Measurements from ENCODE around the gene PPP2CA. TPM values are rescaled to one million over a fixed set of nuclear protein-coding genes. Genes with fewer than 3 reads are reported as not detected.

The PPP2CA gene
- total and polyA plus RNA-seq, 2 of the 13 experiments (the other 11 are each of a cell fraction or from before 2014, with no cell fraction given) = 82.4 to 171 TPM

- TF ChIP-seq, protein P1, sequence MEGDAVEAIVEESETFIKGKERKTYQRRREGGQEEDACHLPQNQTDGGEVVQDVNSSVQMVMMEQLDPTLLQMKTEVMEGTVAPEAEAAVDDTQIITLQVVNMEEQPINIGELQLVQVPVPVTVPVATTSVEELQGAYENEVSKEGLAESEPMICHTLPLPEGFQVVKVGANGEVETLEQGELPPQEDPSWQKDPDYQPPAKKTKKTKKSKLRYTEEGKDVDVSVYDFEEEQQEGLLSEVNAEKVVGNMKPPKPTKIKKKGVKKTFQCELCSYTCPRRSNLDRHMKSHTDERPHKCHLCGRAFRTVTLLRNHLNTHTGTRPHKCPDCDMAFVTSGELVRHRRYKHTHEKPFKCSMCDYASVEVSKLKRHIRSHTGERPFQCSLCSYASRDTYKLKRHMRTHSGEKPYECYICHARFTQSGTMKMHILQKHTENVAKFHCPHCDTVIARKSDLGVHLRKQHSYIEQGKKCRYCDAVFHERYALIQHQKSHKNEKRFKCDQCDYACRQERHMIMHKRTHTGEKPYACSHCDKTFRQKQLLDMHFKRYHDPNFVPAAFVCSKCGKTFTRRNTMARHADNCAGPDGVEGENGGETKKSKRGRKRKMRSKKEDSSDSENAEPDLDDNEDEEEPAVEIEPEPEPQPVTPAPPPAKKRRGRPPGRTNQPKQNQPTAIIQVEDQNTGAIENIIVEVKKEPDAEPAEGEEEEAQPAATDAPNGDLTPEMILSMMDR (CRISPR knock-in tag; IDR thresholded peaks at IDR 0.05) = peak; percentile 54
- TF ChIP-seq, protein P2, sequence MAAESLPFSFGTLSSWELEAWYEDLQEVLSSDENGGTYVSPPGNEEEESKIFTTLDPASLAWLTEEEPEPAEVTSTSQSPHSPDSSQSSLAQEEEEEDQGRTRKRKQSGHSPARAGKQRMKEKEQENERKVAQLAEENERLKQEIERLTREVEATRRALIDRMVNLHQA (CRISPR knock-in tag; IDR thresholded peaks at IDR 0.05) = no peak
- TF ChIP-seq MBD4 (IDR thresholded peaks at IDR 0.05; ENCODE audit: borderline replicate concordance, low read length) = no peak
- TF ChIP-seq RBM39 (IDR thresholded peaks at IDR 0.05; ENCODE audit: low read depth, low read length, poor library complexity, severe bottlenecking) = peak; percentile 19
- TF ChIP-seq, protein P3, sequence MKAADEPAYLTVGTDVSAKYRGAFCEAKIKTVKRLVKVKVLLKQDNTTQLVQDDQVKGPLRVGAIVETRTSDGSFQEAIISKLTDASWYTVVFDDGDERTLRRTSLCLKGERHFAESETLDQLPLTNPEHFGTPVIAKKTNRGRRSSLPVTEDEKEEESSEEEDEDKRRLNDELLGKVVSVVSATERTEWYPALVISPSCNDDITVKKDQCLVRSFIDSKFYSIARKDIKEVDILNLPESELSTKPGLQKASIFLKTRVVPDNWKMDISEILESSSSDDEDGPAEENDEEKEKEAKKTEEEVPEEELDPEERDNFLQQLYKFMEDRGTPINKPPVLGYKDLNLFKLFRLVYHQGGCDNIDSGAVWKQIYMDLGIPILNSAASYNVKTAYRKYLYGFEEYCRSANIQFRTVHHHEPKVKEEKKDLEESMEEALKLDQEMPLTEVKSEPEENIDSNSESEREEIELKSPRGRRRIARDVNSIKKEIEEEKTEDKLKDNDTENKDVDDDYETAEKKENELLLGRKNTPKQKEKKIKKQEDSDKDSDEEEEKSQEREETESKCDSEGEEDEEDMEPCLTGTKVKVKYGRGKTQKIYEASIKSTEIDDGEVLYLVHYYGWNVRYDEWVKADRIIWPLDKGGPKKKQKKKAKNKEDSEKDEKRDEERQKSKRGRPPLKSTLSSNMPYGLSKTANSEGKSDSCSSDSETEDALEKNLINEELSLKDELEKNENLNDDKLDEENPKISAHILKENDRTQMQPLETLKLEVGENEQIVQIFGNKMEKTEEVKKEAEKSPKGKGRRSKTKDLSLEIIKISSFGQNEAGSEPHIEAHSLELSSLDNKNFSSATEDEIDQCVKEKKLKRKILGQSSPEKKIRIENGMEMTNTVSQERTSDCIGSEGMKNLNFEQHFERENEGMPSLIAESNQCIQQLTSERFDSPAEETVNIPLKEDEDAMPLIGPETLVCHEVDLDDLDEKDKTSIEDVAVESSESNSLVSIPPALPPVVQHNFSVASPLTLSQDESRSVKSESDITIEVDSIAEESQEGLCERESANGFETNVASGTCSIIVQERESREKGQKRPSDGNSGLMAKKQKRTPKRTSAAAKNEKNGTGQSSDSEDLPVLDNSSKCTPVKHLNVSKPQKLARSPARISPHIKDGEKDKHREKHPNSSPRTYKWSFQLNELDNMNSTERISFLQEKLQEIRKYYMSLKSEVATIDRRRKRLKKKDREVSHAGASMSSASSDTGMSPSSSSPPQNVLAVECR (CRISPR knock-in tag; IDR thresholded peaks at IDR 0.05; ENCODE audit: borderline replicate concordance) = no peak
- TF ChIP-seq U2AF2 (IDR thresholded peaks at IDR 0.05; ENCODE audit: low read depth, low read length) = no peak
- TF ChIP-seq ZNF788 (CRISPR knock-in tag; IDR thresholded peaks at IDR 0.05; ENCODE audit: borderline replicate concordance) = 0 out of 2 replicates have a peak, but pooled peaks have one; percentile 7
- TF ChIP-seq, protein P4, sequence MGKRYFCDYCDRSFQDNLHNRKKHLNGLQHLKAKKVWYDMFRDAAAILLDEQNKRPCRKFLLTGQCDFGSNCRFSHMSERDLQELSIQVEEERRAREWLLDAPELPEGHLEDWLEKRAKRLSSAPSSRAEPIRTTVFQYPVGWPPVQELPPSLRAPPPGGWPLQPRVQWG (CRISPR knock-in tag; IDR thresholded peaks at IDR 0.05; ENCODE audit: borderline replicate concordance, low read depth) = no peak
- TF ChIP-seq SAP130 (CRISPR knock-in tag; IDR thresholded peaks at IDR 0.05; ENCODE audit: low read depth) = peak; percentile 49; the same call in 1 of the 2 replicates
- TF ChIP-seq ZNF616 (CRISPR knock-in tag; IDR thresholded peaks at IDR 0.05; ENCODE audit: low read depth) = no peak
- peak; percentile 69 for TF ChIP-seq NFYC (CRISPR knock-in tag; IDR thresholded peaks at IDR 0.05)
- TF ChIP-seq NFIC (IDR thresholded peaks at IDR 0.05; ENCODE audit: low read length) = no peak
- TF ChIP-seq CREB1 (IDR thresholded peaks at IDR 0.05) = no peak
- peak; percentile 44; the same call in 1 of the 2 replicates for TF ChIP-seq CREB1 (CRISPR knock-in tag; IDR thresholded peaks at IDR 0.05)
- TF ChIP-seq FOXA1 (IDR thresholded peaks at IDR 0.05) = no peak
- no peak for TF ChIP-seq FOXA1 (CRISPR knock-in tag; IDR thresholded peaks at IDR 0.05)
- no peak for TF ChIP-seq PRMT3 (CRISPR knock-in tag; IDR thresholded peaks at IDR 0.05; ENCODE audit: borderline replicate concordance, low read depth)
- no peak for TF ChIP-seq KDM3A (CRISPR knock-in tag; IDR thresholded peaks at IDR 0.05; ENCODE audit: low read depth)
Observed at GRCh38 chr5:134224888-134225779, 739 bp downstream of the PPP2CA start (continued).

Data from HepG2 (cell line).